Peyer's patch (tissue), 4 donors: Measurements from ENCODE around the gene TNPO3.

Experiments used
- POLR2A ChIP-seq, 2 donors: fragments of 450-650 bp; IDR thresholded peaks; one replicate each; pipeline ENCODE4 v1.5.1; 2017; ENCODE audit warnings: antibody characterized with exemption in 2 of 2, mild to moderate bottlenecking in 2 of 2, moderate library complexity in 2 of 2
- TF ChIP-seq, protein P1 (sequence below), 6 experiments: fragments of 450-650 bp in 4 of 6; fragments of 200-600 bp in 2 of 6; sonication (generic) in 1 of 6; IDR thresholded peaks; one replicate each; pipeline ENCODE4 v1.5.1; 2017 to 2019; ENCODE audit warnings: antibody characterized with exemption in 6 of 6, mild to moderate bottlenecking in 3 of 6, moderate library complexity in 1 of 6

GRCh38 chr7:128932862-128933179 is 122.1 kb downstream of the TNPO3 start:
- TF ChIP-seq, protein P1, sequence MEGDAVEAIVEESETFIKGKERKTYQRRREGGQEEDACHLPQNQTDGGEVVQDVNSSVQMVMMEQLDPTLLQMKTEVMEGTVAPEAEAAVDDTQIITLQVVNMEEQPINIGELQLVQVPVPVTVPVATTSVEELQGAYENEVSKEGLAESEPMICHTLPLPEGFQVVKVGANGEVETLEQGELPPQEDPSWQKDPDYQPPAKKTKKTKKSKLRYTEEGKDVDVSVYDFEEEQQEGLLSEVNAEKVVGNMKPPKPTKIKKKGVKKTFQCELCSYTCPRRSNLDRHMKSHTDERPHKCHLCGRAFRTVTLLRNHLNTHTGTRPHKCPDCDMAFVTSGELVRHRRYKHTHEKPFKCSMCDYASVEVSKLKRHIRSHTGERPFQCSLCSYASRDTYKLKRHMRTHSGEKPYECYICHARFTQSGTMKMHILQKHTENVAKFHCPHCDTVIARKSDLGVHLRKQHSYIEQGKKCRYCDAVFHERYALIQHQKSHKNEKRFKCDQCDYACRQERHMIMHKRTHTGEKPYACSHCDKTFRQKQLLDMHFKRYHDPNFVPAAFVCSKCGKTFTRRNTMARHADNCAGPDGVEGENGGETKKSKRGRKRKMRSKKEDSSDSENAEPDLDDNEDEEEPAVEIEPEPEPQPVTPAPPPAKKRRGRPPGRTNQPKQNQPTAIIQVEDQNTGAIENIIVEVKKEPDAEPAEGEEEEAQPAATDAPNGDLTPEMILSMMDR (IDR thresholded peaks at IDR 0.05) = no peak
- TF ChIP-seq POLR2A (IDR thresholded peaks at IDR 0.05) = no peak
